ENCODE measurements around the gene AFG3L2. TPM values are rescaled to one million over a fixed set of nuclear protein-coding genes. Genes with fewer than 3 reads are reported as not detected.

AFG3L2 gene
- total and polyA plus RNA-seq, 4 donors: 22.5 to 55.4 (median 27.6) TPM

- TF ChIP-seq HNF4A (conservative IDR thresholded peaks at IDR 0.05) (no peak), NR2F2 (IDR thresholded peaks at IDR 0.05) (no peak), HNF4G (IDR thresholded peaks at IDR 0.05) (no peak), SP1 (IDR thresholded peaks at IDR 0.05) (no peak), EGR1 (IDR thresholded peaks at IDR 0.05; ENCODE audit: low read depth in 2 of 2) (no peak)
- TF ChIP-seq, protein P1, sequence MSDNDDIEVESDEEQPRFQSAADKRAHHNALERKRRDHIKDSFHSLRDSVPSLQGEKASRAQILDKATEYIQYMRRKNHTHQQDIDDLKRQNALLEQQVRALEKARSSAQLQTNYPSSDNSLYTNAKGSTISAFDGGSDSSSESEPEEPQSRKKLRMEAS (IDR thresholded peaks at IDR 0.05): no peak
- TF ChIP-seq, protein P2, sequence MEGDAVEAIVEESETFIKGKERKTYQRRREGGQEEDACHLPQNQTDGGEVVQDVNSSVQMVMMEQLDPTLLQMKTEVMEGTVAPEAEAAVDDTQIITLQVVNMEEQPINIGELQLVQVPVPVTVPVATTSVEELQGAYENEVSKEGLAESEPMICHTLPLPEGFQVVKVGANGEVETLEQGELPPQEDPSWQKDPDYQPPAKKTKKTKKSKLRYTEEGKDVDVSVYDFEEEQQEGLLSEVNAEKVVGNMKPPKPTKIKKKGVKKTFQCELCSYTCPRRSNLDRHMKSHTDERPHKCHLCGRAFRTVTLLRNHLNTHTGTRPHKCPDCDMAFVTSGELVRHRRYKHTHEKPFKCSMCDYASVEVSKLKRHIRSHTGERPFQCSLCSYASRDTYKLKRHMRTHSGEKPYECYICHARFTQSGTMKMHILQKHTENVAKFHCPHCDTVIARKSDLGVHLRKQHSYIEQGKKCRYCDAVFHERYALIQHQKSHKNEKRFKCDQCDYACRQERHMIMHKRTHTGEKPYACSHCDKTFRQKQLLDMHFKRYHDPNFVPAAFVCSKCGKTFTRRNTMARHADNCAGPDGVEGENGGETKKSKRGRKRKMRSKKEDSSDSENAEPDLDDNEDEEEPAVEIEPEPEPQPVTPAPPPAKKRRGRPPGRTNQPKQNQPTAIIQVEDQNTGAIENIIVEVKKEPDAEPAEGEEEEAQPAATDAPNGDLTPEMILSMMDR (IDR thresholded peaks at IDR 0.05; ENCODE audit: low read depth, low read length, missing input control): no peak
- WGBS: 96% methylated on average over 4 of the region's 4 CpGs
Observed at GRCh38 chr18:12330766-12331165, 46.3 kb downstream of the AFG3L2 start.

DNA sequence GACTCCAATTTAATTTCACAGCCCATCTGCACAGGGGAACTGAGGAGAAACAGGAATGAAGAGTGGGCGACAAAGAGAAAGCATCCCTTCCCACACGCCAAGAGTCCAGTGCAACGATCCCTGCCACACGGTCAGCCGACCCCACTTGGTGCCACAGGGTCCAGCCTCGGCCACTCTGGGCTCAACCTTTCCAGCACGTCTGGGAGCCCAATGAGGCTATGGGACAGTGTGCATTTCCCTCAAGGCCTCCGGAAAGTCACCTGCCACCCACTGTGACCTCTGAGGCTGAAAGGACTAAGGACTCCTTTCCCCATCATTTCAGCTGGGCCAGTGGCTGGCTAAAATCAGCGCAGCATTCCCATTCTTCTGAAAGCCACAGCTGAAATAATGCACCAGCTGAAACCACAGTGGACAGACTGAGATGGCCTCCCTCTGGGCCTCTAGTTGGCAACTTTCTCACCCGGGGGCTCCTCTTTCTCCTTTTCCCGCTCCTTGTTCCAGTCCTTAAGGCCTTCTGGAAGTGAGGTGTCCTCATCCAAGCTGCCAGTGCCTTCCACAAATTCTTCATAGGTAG lies 47.8 kb downstream of the AFG3L2 start:
- 94% methylated on average over 11 of the region's 11 CpGs for WGBS

More at GRCh38 chr18:12330766-12331165, 46.3 kb downstream of the AFG3L2 start:
- Histone ChIP-seq H3K4me1 (ENCODE audit: control insufficient read depth in 4 of 4, insufficient read depth in 4 of 4, low read length in 3 of 4) (no peaks in the 10 kb centered on the region), H3K4me3 (ENCODE audit: low read depth in 1 of 3, low read length in 3 of 3) (no peak overlapping the region), H3K9me3 (ENCODE audit: control insufficient read depth in 4 of 4, low read length in 3 of 4) (no peaks in the 10 kb centered on the region), H3K9ac (ENCODE audit: low read depth in 1 of 2, low read length in 2 of 2) (no peak overlapping the region), H3K27ac (ENCODE audit: low read depth in 1 of 2, low read length in 2 of 2) (no peak overlapping the region), H3K27me3 (ENCODE audit: control insufficient read depth in 4 of 4, insufficient read depth in 4 of 4, low read length in 3 of 4) (no peaks in the 10 kb centered on the region), H3K36me3 (ENCODE audit: control insufficient read depth in 4 of 4, insufficient read depth in 3 of 4, low read depth in 1 of 4, low read length in 3 of 4) (peaks cover 19 to 57% (median 38%) of the 10 kb centered on the region in 4 donors)
- no peak for DNase-seq (ENCODE audit: low spot score)

GRCh38 chr18:12328179-12328823 lies 48.7 kb downstream of the AFG3L2 start:
- TF ChIP-seq HNF4G (IDR thresholded peaks at IDR 0.05): no peak
- no peak for TF ChIP-seq TAF1 (conservative IDR thresholded peaks at IDR 0.05)
- TF ChIP-seq FOXA1 (IDR thresholded peaks at IDR 0.05): no peak
- TF ChIP-seq GABPA (IDR thresholded peaks at IDR 0.05 in 1 of 2, conservative IDR thresholded peaks at IDR 0.05 in 1 of 2): no peak
- Histone ChIP-seq H3K9me3 (ENCODE audit: control insufficient read depth in 4 of 4, low read length in 3 of 4) (no peaks in the 10 kb centered on the region), H3K27ac (ENCODE audit: low read depth in 1 of 2, low read length in 2 of 2) (no peak overlapping the region), H3K27me3 (ENCODE audit: control insufficient read depth in 4 of 4, insufficient read depth in 4 of 4, low read length in 3 of 4) (no peaks in the 10 kb centered on the region), H3K4me3 (ENCODE audit: low read depth in 1 of 3, low read length in 3 of 3) (no peak overlapping the region), H3K36me3 (ENCODE audit: control insufficient read depth in 4 of 4, insufficient read depth in 3 of 4, low read depth in 1 of 4, low read length in 3 of 4) (peaks cover 22 to 53% (median 34%) of the 10 kb centered on the region in 4 donors), H3K4me1 (ENCODE audit: control insufficient read depth in 4 of 4, insufficient read depth in 4 of 4, low read length in 3 of 4) (no peaks in the 10 kb centered on the region), H3K9ac (ENCODE audit: low read depth in 1 of 2, low read length in 2 of 2) (no peak overlapping the region)
- DNase-seq (ENCODE audit: low spot score): no peak
- WGBS: over 99% methylated on average over 4 of the region's 4 CpGs

More for the DNA sequence above, 47.8 kb downstream of the AFG3L2 start:
- no peaks in the 10 kb centered on the region for H3K9me3 ChIP-seq (ENCODE audit: control insufficient read depth in 4 of 4, low read length in 3 of 4)
- no peak for DNase-seq (ENCODE audit: low spot score)
- no peak overlapping the region for H3K27ac ChIP-seq (ENCODE audit: low read depth in 1 of 2, low read length in 2 of 2)
- H3K27me3 ChIP-seq (ENCODE audit: control insufficient read depth in 4 of 4, insufficient read depth in 4 of 4, low read length in 3 of 4): no peaks in the 10 kb centered on the region
- no peak overlapping the region for H3K4me3 ChIP-seq (ENCODE audit: low read depth in 1 of 3, low read length in 3 of 3)
- TF ChIP-seq RAD21 (IDR thresholded peaks at IDR 0.05): no peak
- no peak for TF ChIP-seq ATF3 (IDR thresholded peaks at IDR 0.05)
- TF ChIP-seq FOXA2 (IDR thresholded peaks at IDR 0.05): no peak
- no peak for TF ChIP-seq JUND (IDR thresholded peaks at IDR 0.05)
- H3K4me1 ChIP-seq (ENCODE audit: control insufficient read depth in 4 of 4, insufficient read depth in 4 of 4, low read length in 3 of 4): no peaks in the 10 kb centered on the region
- peaks cover 22 to 58% (median 39%) of the 10 kb centered on the region in 4 donors for H3K36me3 ChIP-seq (ENCODE audit: control insufficient read depth in 4 of 4, insufficient read depth in 3 of 4, low read depth in 1 of 4, low read length in 3 of 4)
- H3K9ac ChIP-seq (ENCODE audit: low read depth in 1 of 2, low read length in 2 of 2): no peak overlapping the region
